GM04504 (cell line): ENCODE measurements around the gene TINAG.
A peak's percentile ranks its signal among the peaks of the same experiment; 100 is the strongest.

ENCODE experiments used
- DNase-seq: peaks from one replicate; pipeline ENCODE4 v3.0.0-alpha.2; 2012; ENCODE audit warnings: low read depth

Gene TINAG

GRCh38 chr6:54308289-54308985, at the start of gene TINAG:
Gene TINAG (plus strand): TSS chr6:54308441. CDS start chr6:54308551, 110 bp downstream.
- no peak for DNase-seq

GRCh38 chr6:54260025-54260424, 48.2 kb upstream of the TINAG start:
- no peak for DNase-seq

DNA sequence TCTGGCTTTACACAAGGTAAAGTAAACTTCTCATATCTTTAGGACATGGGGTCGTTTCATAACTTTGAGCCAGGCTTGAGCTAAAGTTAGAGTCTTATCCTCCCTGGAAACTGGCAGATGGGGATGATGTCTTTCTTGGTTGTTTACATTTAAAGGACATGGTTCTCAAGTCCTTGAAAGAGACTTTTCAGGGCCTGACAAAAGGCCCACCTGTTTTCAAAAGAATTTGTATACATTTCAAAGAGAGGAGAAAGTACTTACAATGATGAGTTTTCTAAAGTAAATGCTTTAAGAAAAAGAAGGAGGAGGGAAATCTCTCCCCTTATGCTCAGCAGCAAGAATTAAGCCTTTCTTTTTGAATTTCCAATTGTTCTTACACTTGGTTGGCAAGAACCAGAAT, 45.7 kb upstream of the TINAG start:
- no peak for DNase-seq

GRCh38 chr6:54262971-54263370, 45.3 kb upstream of the TINAG start:
- no peak for DNase-seq

DNA sequence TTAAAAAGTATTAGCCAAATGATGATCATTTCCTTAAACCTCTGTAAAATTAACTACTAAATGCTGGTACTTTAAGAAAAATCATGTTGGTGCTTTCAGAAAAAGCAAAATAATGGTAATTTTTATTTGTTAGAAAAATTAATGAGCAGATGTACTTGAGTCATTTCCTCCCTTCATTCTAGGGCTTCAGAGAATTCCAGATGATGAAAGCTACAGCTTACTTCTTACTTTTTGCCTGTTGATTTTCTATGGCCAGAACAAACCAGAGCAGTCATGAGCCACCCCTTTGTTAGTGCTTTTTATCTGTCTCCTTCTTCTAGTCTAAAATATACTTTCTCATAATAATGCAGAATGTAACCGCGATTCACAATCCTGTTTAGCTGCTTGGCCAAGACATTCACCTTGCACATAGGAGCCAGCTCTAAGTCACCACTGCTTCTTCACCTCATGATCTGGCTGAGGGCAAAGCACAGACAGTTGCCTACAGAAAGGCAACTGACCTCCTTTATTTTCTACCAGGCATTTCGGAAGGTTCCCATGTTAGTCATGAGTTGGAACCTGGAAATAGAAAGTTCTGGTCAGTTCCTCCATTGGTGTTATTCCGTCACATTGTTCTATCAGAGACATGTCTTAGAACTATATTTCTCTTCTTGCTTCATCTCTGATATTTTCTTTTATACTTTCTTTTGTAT, 43.5 kb upstream of the TINAG start:
- DNase-seq = no peak

DNA sequence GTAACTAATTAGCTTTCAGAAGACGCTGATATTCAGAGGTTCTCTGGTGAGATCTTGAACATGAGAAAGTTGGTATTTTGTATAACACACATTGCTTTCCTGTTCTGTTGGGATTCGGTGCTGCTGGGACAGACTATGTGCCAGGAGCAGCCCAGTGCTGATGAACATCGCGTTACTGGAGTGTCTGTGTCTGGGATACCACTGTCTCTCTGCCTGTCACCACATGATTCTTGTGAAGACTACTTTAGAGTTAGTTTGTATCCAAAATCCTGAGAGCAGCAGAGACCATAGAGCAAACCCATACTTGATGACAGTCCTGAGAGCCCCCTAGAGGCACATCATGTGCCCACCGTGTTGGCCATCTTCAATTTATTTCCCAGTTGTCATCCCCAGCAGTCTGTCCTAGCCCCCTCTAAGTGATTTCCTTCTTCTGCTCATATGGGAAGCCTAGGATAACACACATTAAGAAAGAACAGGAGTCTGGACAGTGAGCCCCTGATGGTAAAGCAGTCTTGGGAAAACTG, 41.8 kb upstream of the TINAG start:
- DNase-seq = no peak

DNA sequence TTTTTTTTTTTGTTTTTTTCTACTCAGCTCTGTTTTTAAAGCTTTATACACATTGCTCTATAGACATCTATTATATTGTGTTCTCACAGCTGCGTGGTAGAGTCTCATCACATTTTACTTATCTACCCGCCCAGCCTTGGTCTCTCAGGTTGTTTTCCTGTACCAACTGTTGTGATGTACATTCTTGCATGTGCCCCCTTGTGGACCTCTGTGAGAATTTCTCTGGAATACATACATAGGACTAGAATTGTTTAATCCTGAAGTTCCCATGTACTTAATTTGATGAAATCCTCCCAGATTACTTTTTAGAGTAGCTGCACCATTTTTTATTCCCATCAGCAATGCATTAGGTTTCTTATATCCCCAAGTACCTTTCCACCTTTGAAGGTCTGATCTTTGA, 40.4 kb upstream of the TINAG start:
- no peak for DNase-seq

DNA sequence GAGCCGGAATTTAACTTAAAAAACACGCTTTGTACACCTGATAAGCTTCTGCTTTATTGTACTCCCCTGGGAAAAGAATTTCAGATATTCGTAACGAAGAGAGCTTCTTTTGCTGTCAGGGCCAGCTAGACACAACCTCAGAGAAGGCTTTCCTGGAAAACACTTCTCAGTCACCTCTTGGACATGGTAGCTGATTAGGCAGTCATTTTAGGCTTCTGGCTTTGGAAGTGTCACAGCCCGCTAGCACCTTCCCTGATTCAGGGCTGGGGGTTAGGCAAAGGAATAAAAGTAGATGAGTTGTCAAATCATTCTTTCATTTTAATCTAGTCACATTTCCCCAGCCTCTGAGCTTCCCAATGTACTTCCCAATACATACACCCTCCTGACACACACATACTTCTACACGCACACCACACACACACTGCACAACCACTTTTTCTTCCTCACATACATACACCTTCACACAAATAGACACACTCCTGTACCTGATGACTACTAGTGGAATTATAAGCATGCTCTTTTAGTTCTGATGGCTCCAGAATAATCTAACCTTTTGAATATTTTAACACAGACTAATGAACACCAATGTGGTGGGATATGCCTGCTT, 34.9 kb upstream of the TINAG start:
- DNase-seq = no peak

DNA sequence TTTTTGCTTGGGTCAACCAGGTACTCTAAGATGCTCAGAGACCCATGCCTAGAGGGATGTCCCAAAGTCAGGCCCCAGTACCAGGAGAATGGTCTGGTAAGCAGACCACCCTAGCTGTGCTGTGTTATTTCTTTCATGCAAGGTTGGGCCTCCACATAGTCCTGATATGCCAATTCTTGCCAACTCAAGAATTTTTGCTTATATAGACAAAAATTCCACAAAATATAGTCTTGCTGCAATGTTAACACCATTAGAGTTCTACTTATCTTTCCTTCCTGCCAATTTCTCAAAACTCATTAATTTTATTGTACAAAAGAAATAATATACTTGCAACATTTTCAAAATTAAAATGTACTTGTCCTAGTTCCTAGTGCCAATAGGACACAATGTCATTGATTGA, 33.9 kb upstream of the TINAG start:
- DNase-seq = no peak

- DNase-seq = peak; percentile 87
Observed at GRCh38 chr6:54282186-54282585, 26.1 kb upstream of the TINAG start.

GRCh38 chr6:54284161-54284860, 23.9 kb upstream of the TINAG start:
- DNase-seq = no peak

DNA sequence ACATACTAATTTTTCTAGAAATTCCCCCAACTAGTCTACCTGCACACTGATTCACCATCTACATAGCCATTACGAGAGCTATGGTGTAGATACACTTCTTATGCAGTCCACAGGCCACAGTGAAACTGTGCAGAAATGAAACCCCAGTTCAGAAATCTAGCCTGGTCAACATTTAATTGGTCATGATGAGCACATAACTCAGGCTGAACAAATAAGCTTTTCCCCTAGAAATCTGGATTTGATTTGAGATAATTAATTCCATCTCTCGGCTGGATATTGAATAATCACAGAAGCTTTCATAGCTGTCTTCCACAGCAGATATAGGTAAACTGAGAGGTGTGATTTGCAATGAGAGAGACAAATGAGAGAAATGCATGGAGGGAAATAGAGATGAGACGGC, 22.6 kb upstream of the TINAG start:
- DNase-seq = no peak

DNA sequence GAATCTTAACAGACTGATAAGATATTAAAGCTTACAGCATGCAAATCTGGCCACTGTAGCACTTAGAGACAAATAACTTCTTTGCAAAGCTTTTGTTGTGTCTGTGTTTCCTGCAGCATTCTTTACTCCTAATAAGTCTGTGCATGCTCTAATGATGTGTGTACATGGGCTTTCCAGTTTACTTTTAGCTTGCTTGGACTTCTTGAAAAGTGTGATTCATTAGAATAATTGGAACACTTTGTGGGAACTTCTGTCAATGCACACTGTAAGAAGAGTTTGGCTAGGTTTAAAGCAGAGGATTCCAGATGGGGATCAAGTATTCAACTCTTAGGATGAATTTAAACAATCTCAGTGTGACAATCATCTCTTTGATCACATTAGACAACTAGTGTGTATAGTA, 22.1 kb upstream of the TINAG start:
- no peak for DNase-seq

GRCh38 chr6:54288474-54288873, 19.8 kb upstream of the TINAG start:
- DNase-seq = no peak

GRCh38 chr6:54289426-54289825, 18.8 kb upstream of the TINAG start:
- DNase-seq = no peak

DNA sequence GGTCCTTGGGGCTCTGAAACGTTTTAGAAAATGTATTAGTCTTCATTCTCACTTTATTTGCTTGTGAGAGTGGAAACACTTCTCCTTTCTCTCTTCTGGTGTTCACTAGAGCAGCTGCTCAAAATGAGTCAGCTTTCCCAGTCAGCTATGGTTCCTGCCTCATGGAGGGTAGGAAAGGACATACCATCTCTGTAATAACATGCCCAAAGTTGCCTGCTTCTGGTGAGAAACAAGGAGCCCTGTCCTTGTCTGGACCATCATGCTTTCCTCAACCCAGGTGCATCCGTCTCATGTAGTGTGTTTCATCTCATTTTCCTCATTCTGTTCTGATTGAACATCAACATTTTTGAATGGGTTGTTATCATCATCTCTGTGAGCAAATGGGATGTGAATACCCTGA, 17.1 kb upstream of the TINAG start:
- DNase-seq = no peak

DNA sequence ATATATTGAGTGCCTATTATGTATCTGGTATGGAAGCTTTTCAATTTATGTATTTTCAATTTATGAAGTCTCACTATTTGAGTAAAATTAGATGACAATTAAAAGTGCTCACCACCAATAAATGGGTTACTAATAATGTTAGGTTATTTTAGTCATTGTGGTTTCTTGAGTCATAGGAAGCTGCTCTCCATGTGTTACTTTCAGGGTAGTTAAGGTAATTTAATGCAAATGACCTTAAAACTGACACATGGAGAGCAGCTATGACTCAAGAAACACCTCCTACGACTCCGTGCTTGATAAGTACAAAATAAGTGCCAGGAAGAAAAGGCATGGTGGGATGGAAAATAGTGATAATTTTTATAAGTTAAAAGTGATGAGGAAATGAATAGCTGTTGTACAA, 16.5 kb upstream of the TINAG start:
- DNase-seq = no peak

- DNase-seq = no peak
Observed at GRCh38 chr6:54294965-54295532, 13.2 kb upstream of the TINAG start.

GRCh38 chr6:54299542-54300269, 8.5 kb upstream of the TINAG start:
- DNase-seq = no peak

- no peak for DNase-seq
Observed at GRCh38 chr6:54301770-54302169, 6.5 kb upstream of the TINAG start.

- DNase-seq = no peak
Observed at GRCh38 chr6:54307439-54307910, 766 bp upstream of the TINAG start.

DNA sequence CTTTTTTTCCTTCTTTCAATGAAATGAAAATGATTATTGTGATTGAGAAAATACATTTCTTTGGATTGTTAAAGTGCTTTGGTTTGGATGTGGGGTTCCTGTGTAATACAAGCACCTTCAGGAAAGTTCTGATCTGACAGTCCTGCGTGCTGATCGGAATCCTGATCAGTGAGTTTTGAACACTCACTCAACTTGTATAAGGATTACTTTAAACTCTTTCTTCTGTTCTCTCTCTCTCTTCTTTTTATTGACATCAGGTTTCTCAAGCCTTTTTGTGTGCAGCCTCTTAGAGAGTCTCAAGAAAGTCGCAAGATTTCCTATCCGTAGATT, 710 bp downstream of the TINAG start:
- DNase-seq = no peak
